Adipocyte (in vitro differentiated cells): ENCODE measurements around the gene TBC1D14.
"Not testable (repeated sequence)": the region's sequence is repeated elsewhere in the genome, so short reads cannot be mapped to it uniquely, and the experiment has no call there.

ENCODE experiments used
- DNase-seq: peaks from one replicate; pipeline ENCODE4 v3.0.0-alpha.2; 2015; ENCODE audit warnings: low read depth
- H3K27me3 ChIP-seq: replicated peaks from 2 replicates; pipeline ENCODE4 v1.7.0; 2013; ENCODE audit warnings: mild to moderate bottlenecking, low read length, moderate library complexity; ENCODE audit not compliant: control insufficient read depth, insufficient read depth
- H3K36me3 ChIP-seq: 2 replicates; pipeline ENCODE4 v1.7.0; 2013; ENCODE audit warnings: low read length, mild to moderate bottlenecking, moderate library complexity; ENCODE audit not compliant: control insufficient read depth, insufficient read depth, severe bottlenecking
- H3K4me1 ChIP-seq: 2 replicates; pipeline ENCODE4 v1.7.0; 2013; ENCODE audit warnings: mild to moderate bottlenecking, low read length, moderate library complexity; ENCODE audit not compliant: control insufficient read depth, insufficient read depth
- H3K4me3 ChIP-seq: 2 replicates; pipeline ENCODE4 v1.7.0; 2013; ENCODE audit warnings: mild to moderate bottlenecking, low read length, moderate library complexity
- H3K9ac ChIP-seq: 2 replicates; pipeline ENCODE4 v1.7.0; 2013; ENCODE audit warnings: mild to moderate bottlenecking, low read length, moderate library complexity
- H3K9me3 ChIP-seq: 2 replicates; pipeline ENCODE4 v1.7.0; 2013; ENCODE audit warnings: mild to moderate bottlenecking, low read length, moderate library complexity; ENCODE audit not compliant: control insufficient read depth

Gene TBC1D14

GRCh38 chr4:7075962-7076695 is 166.5 kb downstream of the TBC1D14 start:
- Histone ChIP-seq H3K36me3 (no peaks in the 10 kb centered on the region), H3K27me3 (peaks cover 7% of the 10 kb centered on the region), H3K9ac (no peak overlapping the region), H3K4me3 (no peak overlapping the region), H3K4me1 (no peaks in the 10 kb centered on the region), H3K9me3 (peaks cover 10% of the 10 kb centered on the region)
- peak; percentile 16 for DNase-seq

- Histone ChIP-seq H3K4me1 (no peaks in the 10 kb centered on the region), H3K9me3 (peaks cover 10% of the 10 kb centered on the region)
- no peak for DNase-seq
These were observed 167.1 kb downstream of the TBC1D14 start for GRCh38 chr4:7076696-7077082.

GRCh38 chr4:7077371-7077770 is 167.7 kb downstream of the TBC1D14 start:
- Histone ChIP-seq H3K4me3 (no peak overlapping the region), H3K27me3 (peaks cover 7% of the 10 kb centered on the region), H3K9ac (no peak overlapping the region), H3K9me3 (peaks cover 10% of the 10 kb centered on the region), H3K36me3 (no peaks in the 10 kb centered on the region), H3K4me1 (no peaks in the 10 kb centered on the region)
- DNase-seq = no peak

More at GRCh38 chr4:7076696-7077082, 167.1 kb downstream of the TBC1D14 start:
- no peaks in the 10 kb centered on the region for H3K36me3 ChIP-seq
- H3K9ac ChIP-seq = no peak overlapping the region
- no peak overlapping the region for H3K4me3 ChIP-seq
- peaks cover 7% of the 10 kb centered on the region for H3K27me3 ChIP-seq

- H3K27me3 ChIP-seq = peaks cover 8% of the 10 kb centered on the region
- H3K9ac ChIP-seq = no peak overlapping the region
- no peak overlapping the region for H3K4me3 ChIP-seq
- no peaks in the 10 kb centered on the region for H3K36me3 ChIP-seq
- H3K9me3 ChIP-seq = peaks cover 10% of the 10 kb centered on the region
- H3K4me1 ChIP-seq = no peaks in the 10 kb centered on the region
- no peak for DNase-seq
These were observed 168.4 kb downstream of the TBC1D14 start for GRCh38 chr4:7078025-7078424.

- DNase-seq, H3K4me1 ChIP-seq, H3K9ac ChIP-seq, H3K36me3 ChIP-seq, H3K4me3 ChIP-seq: not testable (repeated sequence)
- H3K27me3 ChIP-seq = peaks cover 21% of the 10 kb centered on the region
- H3K9me3 ChIP-seq = peaks cover 10% of the 10 kb centered on the region
These were observed 169.9 kb downstream of the TBC1D14 start for GRCh38 chr4:7079483-7079882.

GRCh38 chr4:7079909-7080308 is 170.3 kb downstream of the TBC1D14 start:
- not testable (repeated sequence) for H3K4me3 ChIP-seq, H3K4me1 ChIP-seq, DNase-seq, H3K36me3 ChIP-seq, H3K9ac ChIP-seq
- peaks cover 10% of the 10 kb centered on the region for H3K9me3 ChIP-seq
- peaks cover 22% of the 10 kb centered on the region for H3K27me3 ChIP-seq
